Neural progenitor cell (in vitro differentiated cells): ENCODE data around the gene KCNH5. TPM values are rescaled to one million over a fixed set of nuclear protein-coding genes. Genes with fewer than 3 reads are reported as not detected.

Experiments
- DNase-seq: peaks from one replicate; pipeline ENCODE4 v3.0.0-alpha.2; 2016; ENCODE audit warnings: low spot score
- H2AFZ ChIP-seq: fragments of 200-600 bp; sonication (generic); replicated peaks from 2 replicates; pipeline ENCODE4 v1.6.1; 2016; ENCODE audit warnings: antibody characterized with exemption
- H3F3A ChIP-seq: fragments of 200-600 bp; sonication (generic); 2 replicates; pipeline ENCODE4 v1.6.1; 2016; ENCODE audit warnings: antibody characterized with exemption, low read depth
- H3K27ac ChIP-seq: fragments of 200-600 bp; sonication (generic); 2 replicates; pipeline ENCODE4 v1.5.1; 2016; ENCODE audit warnings: mild to moderate bottlenecking
- H3K27me3 ChIP-seq: fragments of 200-600 bp; sonication (generic); 2 replicates; pipeline ENCODE4 v1.6.1; 2016; ENCODE audit warnings: mild to moderate bottlenecking, moderate library complexity
- H3K36me3 ChIP-seq: fragments of 200-600 bp; sonication (generic); 2 replicates; pipeline ENCODE4 v1.5.1; 2016
- H3K4me1 ChIP-seq: fragments of 200-600 bp; sonication (generic); 2 replicates; pipeline ENCODE4 v1.6.1; 2016; ENCODE audit warnings: mixed run types
- H3K4me2 ChIP-seq: fragments of 200-600 bp; sonication (generic); 2 replicates; pipeline ENCODE4 v1.6.1; 2016
- H3K4me3 ChIP-seq: fragments of 200-600 bp; sonication (generic); 2 replicates; pipeline ENCODE4 v1.5.1; 2016
- H3K79me2 ChIP-seq: fragments of 200-600 bp; sonication (generic); 2 replicates; pipeline ENCODE4 v1.6.1; 2016; ENCODE audit warnings: low read depth
- H3K9ac ChIP-seq: fragments of 200-600 bp; sonication (generic); 2 replicates; pipeline ENCODE4 v1.6.1; 2016
- H3K9me3 ChIP-seq: fragments of 200-600 bp; sonication (generic); 2 replicates; pipeline ENCODE4 v1.5.1; 2016; ENCODE audit warnings: low read depth
- H4K20me1 ChIP-seq: fragments of 200-600 bp; sonication (generic); 2 replicates; pipeline ENCODE4 v1.6.1; 2016; ENCODE audit warnings: low read depth
- H3K27ac Mint-ChIP-seq: 3 replicates; pipeline ENCODE4 v1.8.0; 2021; ENCODE audit warnings: mixed read lengths
- H3K27me3 Mint-ChIP-seq: 2 replicates; pipeline ENCODE4 v1.8.0; 2022; ENCODE audit warnings: low read depth, mild to moderate bottlenecking, inconsistent platforms, moderate library complexity, mixed read lengths; ENCODE audit not compliant: insufficient read depth
- H3K36me3 Mint-ChIP-seq: 3 replicates; pipeline ENCODE4 v1.8.0; 2021; ENCODE audit warnings: mixed read lengths
- H3K4me1 Mint-ChIP-seq: 3 replicates; pipeline ENCODE4 v1.8.0; 2021; ENCODE audit warnings: mixed read lengths
- H3K4me3 Mint-ChIP-seq: 3 replicates; pipeline ENCODE4 v1.8.0; 2021; ENCODE audit warnings: mild to moderate bottlenecking, moderate library complexity, mixed read lengths
- H3K9me3 Mint-ChIP-seq: 3 replicates; pipeline ENCODE4 v1.8.0; 2020; ENCODE audit warnings: mixed read lengths
- EZH2 ChIP-seq: fragments of 200-600 bp; sonication (generic); IDR thresholded peaks from 2 replicates; pipeline ENCODE4 v1.6.1; 2017; ENCODE audit warnings: antibody characterized with exemption, mild to moderate bottlenecking, moderate library complexity
- EZH2phosphoT487 ChIP-seq: fragments of 200-600 bp; sonication (generic); IDR thresholded peaks from 2 replicates; pipeline ENCODE4 v1.6.1; 2017; ENCODE audit warnings: antibody characterized with exemption
- total RNA-seq: library from RNA; depleted of rRNA; stranded (reverse); fragments of >200 nt; gene quantifications from 2 replicates; pipeline ENCODE4 v1.2.3, GENCODE V29; 2015; ENCODE audit warnings: low replicate concordance
- TF ChIP-seq, protein P1 (sequence below): fragments of 200-600 bp; sonication (generic); IDR thresholded peaks from 2 replicates; pipeline ENCODE4 v1.5.1; 2017; ENCODE audit warnings: antibody characterized with exemption, mild to moderate bottlenecking

The KCNH5 gene
- total RNA-seq, 1 donor from 2014 or later, result 4.6 TPM

DNA sequence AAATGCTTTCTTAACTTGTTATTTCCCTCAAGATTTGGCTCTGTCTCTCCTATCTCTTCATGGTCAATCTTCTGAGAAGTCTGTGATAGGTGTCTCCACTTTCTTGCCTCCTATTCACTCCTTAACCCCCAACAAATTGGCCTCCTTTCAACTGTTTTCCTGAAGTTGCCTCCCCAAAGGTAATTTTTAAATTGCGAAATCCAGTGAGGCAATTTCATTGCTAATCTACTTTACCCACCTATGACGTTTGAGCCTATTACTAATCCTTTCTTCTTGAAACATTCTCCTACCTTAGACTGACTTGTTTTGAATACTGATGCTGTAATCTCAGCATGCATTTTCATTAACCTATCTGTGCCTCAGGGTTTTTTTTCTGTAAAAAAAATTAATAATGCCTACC, 6.0 kb upstream of the KCNH5 start:
- peaks cover 14% of the 10 kb centered on the region for H3K27me3 Mint-ChIP-seq
- no peaks in the 10 kb centered on the region for H3K36me3 Mint-ChIP-seq

DNA sequence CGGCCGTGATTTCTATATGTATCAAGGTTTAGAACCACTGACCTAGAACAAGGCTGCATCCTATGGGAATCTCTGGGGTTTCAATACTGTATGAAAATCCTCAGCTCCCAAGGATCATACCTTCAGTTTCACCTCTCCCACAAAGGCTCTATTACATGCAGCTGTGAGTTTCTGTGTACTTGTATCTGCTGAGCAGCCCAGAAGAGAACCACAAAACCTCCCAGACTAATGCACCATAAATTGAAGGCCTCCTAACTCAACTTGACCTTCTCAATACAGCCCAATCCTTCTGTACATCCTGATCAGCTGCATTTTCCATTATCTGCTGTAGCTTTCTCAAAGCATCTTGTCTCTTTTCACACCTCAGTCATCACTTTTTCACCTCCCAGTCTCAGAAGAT, 5.4 kb upstream of the KCNH5 start:
- Histone ChIP-seq H3K36me3 (no peaks in the 10 kb centered on the region), H3K4me1 (peaks cover 16% of the 10 kb centered on the region), H3K9ac (no peak overlapping the region), H2AFZ (no peak overlapping the region), H3K9me3 (no peaks in the 10 kb centered on the region), H3K27me3 (peaks cover 56% of the 10 kb centered on the region), H3K27ac (no peak overlapping the region), H3K4me3 (no peak overlapping the region), H3F3A (peaks cover 16% of the 10 kb centered on the region), H4K20me1 (no peaks in the 10 kb centered on the region), H3K4me2 (no peak overlapping the region), H3K79me2 (no peaks in the 10 kb centered on the region)
- no peaks in the 10 kb centered on the region for H3K36me3 Mint-ChIP-seq
- no peak for DNase-seq
- peaks cover 14% of the 10 kb centered on the region for H3K4me1 Mint-ChIP-seq
- TF ChIP-seq EZH2phosphoT487 (no peak), EZH2 (no peak)
- TF ChIP-seq, protein P1, sequence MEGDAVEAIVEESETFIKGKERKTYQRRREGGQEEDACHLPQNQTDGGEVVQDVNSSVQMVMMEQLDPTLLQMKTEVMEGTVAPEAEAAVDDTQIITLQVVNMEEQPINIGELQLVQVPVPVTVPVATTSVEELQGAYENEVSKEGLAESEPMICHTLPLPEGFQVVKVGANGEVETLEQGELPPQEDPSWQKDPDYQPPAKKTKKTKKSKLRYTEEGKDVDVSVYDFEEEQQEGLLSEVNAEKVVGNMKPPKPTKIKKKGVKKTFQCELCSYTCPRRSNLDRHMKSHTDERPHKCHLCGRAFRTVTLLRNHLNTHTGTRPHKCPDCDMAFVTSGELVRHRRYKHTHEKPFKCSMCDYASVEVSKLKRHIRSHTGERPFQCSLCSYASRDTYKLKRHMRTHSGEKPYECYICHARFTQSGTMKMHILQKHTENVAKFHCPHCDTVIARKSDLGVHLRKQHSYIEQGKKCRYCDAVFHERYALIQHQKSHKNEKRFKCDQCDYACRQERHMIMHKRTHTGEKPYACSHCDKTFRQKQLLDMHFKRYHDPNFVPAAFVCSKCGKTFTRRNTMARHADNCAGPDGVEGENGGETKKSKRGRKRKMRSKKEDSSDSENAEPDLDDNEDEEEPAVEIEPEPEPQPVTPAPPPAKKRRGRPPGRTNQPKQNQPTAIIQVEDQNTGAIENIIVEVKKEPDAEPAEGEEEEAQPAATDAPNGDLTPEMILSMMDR, result no peak
- H3K27ac Mint-ChIP-seq, result no peak overlapping the region
- H3K9me3 Mint-ChIP-seq, result no peaks in the 10 kb centered on the region
- H3K27me3 Mint-ChIP-seq, result peaks cover 17% of the 10 kb centered on the region
- no peak overlapping the region for H3K4me3 Mint-ChIP-seq

More for the DNA sequence above, 6.0 kb upstream of the KCNH5 start:
- H3K4me1 Mint-ChIP-seq, result peaks cover 12% of the 10 kb centered on the region
- no peak overlapping the region for H2AFZ ChIP-seq
- peaks cover 52% of the 10 kb centered on the region for H3K27me3 ChIP-seq
- DNase-seq, result no peak
- H3K9me3 Mint-ChIP-seq, result no peaks in the 10 kb centered on the region
- peaks cover 10% of the 10 kb centered on the region for H3F3A ChIP-seq
- peaks cover 15% of the 10 kb centered on the region for H3K4me1 ChIP-seq
- no peak overlapping the region for H3K27ac ChIP-seq
- H3K9me3 ChIP-seq, result no peaks in the 10 kb centered on the region
- H4K20me1 ChIP-seq, result no peaks in the 10 kb centered on the region
- no peak overlapping the region for H3K4me2 ChIP-seq
- no peaks in the 10 kb centered on the region for H3K79me2 ChIP-seq
- H3K4me3 Mint-ChIP-seq, result no peak overlapping the region
- no peak for TF ChIP-seq EZH2phosphoT487
- TF ChIP-seq, protein P1, result no peak
- no peaks in the 10 kb centered on the region for H3K36me3 ChIP-seq
- H3K27ac Mint-ChIP-seq, result no peak overlapping the region
- no peak overlapping the region for H3K9ac ChIP-seq
- no peak overlapping the region for H3K4me3 ChIP-seq

DNA sequence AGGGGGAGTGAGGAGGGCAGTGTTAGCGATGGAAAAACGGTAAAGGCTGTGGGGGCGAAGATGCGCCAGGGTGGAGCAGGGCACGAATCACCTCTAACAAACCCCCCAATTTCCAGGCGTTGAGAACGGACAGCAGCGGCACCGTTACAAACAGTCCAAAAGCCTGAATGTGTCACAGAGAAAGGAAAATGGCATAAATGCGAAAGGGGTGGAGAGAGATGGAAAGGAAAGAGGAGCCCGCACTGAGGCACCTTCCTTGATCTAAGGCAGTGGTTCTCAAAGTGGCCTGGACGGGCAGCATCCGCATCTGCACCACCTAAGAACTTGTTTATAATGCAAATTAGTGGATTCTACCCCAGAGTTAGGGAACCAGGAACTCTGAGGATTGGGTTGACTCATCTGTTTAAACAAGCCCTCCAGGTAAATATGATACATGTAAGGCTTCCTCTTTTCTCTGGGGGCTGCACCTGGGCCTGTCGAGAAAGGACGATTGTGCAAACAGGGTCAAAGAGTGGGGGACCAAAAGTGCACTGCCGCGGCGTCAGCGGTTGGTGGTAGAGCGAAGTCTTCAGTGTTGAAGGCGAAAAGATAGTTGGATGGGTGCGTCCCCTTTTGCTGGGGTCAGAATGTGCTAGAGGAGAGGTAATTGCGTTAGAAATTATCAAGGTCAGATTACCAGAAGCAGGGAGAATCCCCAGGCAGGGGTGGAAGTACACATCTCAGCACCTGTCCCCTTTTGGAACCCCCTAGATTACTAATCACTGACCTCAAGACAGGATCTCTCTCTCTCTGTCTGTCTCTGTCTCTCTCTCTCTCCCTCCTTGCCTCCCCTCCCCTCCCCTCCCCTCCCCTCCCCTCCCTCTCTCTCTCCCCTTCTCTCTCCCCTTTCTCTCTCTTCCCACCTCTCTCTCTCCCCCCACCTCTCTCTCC, 1.3 kb upstream of the KCNH5 start:
- no peak overlapping the region for H3K27ac ChIP-seq
- H3K4me2 ChIP-seq, result peak overlapping the region; percentile 79
- TF ChIP-seq EZH2phosphoT487 (peak; percentile 39), EZH2 (peak; percentile 41)
- TF ChIP-seq, protein P1, result no peak
- Mint-ChIP-seq H3K36me3 (no peaks in the 10 kb centered on the region), H3K4me1 (peaks cover 18% of the 10 kb centered on the region), H3K27me3 (peaks cover 23% of the 10 kb centered on the region), H3K27ac (no peak overlapping the region), H3K9me3 (no peaks in the 10 kb centered on the region), H3K4me3 (peak overlapping the region; percentile 92)
- H3K4me1 ChIP-seq, result peaks cover 35% of the 10 kb centered on the region
- peak; percentile 47 for DNase-seq
- H3F3A ChIP-seq, result peaks cover 32% of the 10 kb centered on the region
- no peak overlapping the region for H3K9ac ChIP-seq
- H3K4me3 ChIP-seq, result peak overlapping the region; percentile 64
- H4K20me1 ChIP-seq, result no peaks in the 10 kb centered on the region
- no peaks in the 10 kb centered on the region for H3K79me2 ChIP-seq
- peaks cover 86% of the 10 kb centered on the region for H3K27me3 ChIP-seq
- H2AFZ ChIP-seq, result peak overlapping the region; percentile 84
- H3K9me3 ChIP-seq, result no peaks in the 10 kb centered on the region
- no peaks in the 10 kb centered on the region for H3K36me3 ChIP-seq
